ENCODE data around the gene ZNF429.

GRCh38 chr19:21602082-21602658 is 96.8 kb downstream of the ZNF429 start:
- TF ChIP-seq, protein P1, sequence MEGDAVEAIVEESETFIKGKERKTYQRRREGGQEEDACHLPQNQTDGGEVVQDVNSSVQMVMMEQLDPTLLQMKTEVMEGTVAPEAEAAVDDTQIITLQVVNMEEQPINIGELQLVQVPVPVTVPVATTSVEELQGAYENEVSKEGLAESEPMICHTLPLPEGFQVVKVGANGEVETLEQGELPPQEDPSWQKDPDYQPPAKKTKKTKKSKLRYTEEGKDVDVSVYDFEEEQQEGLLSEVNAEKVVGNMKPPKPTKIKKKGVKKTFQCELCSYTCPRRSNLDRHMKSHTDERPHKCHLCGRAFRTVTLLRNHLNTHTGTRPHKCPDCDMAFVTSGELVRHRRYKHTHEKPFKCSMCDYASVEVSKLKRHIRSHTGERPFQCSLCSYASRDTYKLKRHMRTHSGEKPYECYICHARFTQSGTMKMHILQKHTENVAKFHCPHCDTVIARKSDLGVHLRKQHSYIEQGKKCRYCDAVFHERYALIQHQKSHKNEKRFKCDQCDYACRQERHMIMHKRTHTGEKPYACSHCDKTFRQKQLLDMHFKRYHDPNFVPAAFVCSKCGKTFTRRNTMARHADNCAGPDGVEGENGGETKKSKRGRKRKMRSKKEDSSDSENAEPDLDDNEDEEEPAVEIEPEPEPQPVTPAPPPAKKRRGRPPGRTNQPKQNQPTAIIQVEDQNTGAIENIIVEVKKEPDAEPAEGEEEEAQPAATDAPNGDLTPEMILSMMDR (IDR thresholded peaks at IDR 0.05), result no peak
- TF ChIP-seq POLR2A (IDR thresholded peaks at IDR 0.05), result no peak

All from suprapubic skin (tissue), 3 donors.